SK-N-SH (cell line): Measurements from ENCODE around the gene HSD11B1. TPM values are rescaled to one million over a fixed set of nuclear protein-coding genes. Genes with fewer than 3 reads are reported as not detected.
A peak's percentile ranks its signal among the peaks of the same experiment; 100 is the strongest.

ENCODE experiments used
- CTCF ChIA-PET: fragments of 300-600, 350-600 bp; formaldehyde crosslinking; extraction: SDS; loops from one replicate; lab custom pipeline; 2021; lab: Yijun Ruan, JAX
- POLR2A ChIA-PET: fragments of 350-600 bp; sonication (Branson Sonifier 250); formaldehyde crosslinking; extraction: SDS; loops from one replicate; lab custom pipeline; 2020; ENCODE audit warnings: antibody characterized with exemption, inconsistent platforms; lab: Yijun Ruan, JAX
- DNase-seq: peaks from one replicate; pipeline ENCODE4 v3.0.0; 2012
- H2AFZ ChIP-seq: fragments of 200-600 bp; sonication (generic); 2 replicates; pipeline ENCODE4 v1.8.1; 2016; ENCODE audit warnings: antibody characterized with exemption, mild to moderate bottlenecking, low read depth
- H3F3A ChIP-seq: fragments of 200-600 bp; sonication (generic); replicated peaks from 2 replicates; pipeline ENCODE3; 2016; ENCODE audit warnings: antibody characterized with exemption, mild to moderate bottlenecking; ENCODE audit not compliant: insufficient read depth
- H3K27ac ChIP-seq, 2 experiments: fragments of 200-500 bp in 1 of 2; fragments of 200-600 bp in 1 of 2; sonication (Bioruptor generic) in 1 of 2; sonication (generic), shearing (Covaris generic) in 1 of 2; 2 replicates each; pipeline versions ENCODE4 v1.5.1 to v1.6.1; 2014 to 2016; ENCODE audit warnings: low read depth in 2 of 2, inconsistent platforms in 1 of 2, low read length in 1 of 2, mild to moderate bottlenecking in 1 of 2, mixed read lengths in 1 of 2
- H3K27me3 ChIP-seq: fragments of 200-600 bp; sonication (generic), shearing (Covaris generic); 2 replicates; pipeline ENCODE4 v1.6.1; 2016; ENCODE audit warnings: mixed run types; ENCODE audit not compliant: insufficient read depth
- H3K36me3 ChIP-seq, 2 experiments: fragments of 200-500 bp in 1 of 2; fragments of 200-600 bp in 1 of 2; sonication (Bioruptor generic) in 1 of 2; sonication (generic) in 1 of 2; replicated peaks in 1 of 2; 2 replicates each; pipeline versions ENCODE3 to v1.5.1; 2014 to 2016; ENCODE audit warnings: low read length in 1 of 2, mild to moderate bottlenecking in 1 of 2; ENCODE audit not compliant: insufficient read depth in 2 of 2, control insufficient read depth in 1 of 2
- H3K4me1 ChIP-seq, 2 experiments: fragments of 200-500 bp in 1 of 2; fragments of 200-600 bp in 1 of 2; sonication (Bioruptor generic) in 1 of 2; sonication (generic), shearing (Covaris generic) in 1 of 2; 2 replicates each; pipeline versions ENCODE4 v1.5.1 to v1.6.1; 2014 to 2016; ENCODE audit warnings: low read depth in 1 of 2, low read length in 1 of 2, mixed run types in 1 of 2; ENCODE audit not compliant: insufficient read depth in 2 of 2, control insufficient read depth in 1 of 2
- H3K4me2 ChIP-seq: fragments of 200-600 bp; sonication (generic), shearing (Covaris generic); 2 replicates; pipeline ENCODE4 v1.6.1; 2017; ENCODE audit warnings: mixed run types
- H3K4me3 ChIP-seq, 2 experiments: fragments of 200-500 bp in 1 of 2; fragments of 200-600 bp in 1 of 2; sonication (Bioruptor generic) in 1 of 2; sonication (generic), shearing (Covaris generic) in 1 of 2; 2 replicates each; pipeline versions ENCODE4 v1.5.1 to v1.8.1; 2014 to 2016; ENCODE audit warnings: low read depth in 2 of 2, inconsistent platforms in 1 of 2, low read length in 1 of 2, mild to moderate bottlenecking in 1 of 2, mixed read lengths in 1 of 2, moderate library complexity in 1 of 2
- H3K79me2 ChIP-seq: fragments of 200-600 bp; sonication (generic); 2 replicates; pipeline ENCODE4 v1.8.1; 2017; ENCODE audit warnings: mild to moderate bottlenecking; ENCODE audit not compliant: insufficient read depth
- H3K9ac ChIP-seq: fragments of 200-600 bp; sonication (generic); 2 replicates; pipeline ENCODE4 v1.6.1; 2017; ENCODE audit warnings: mixed run types
- H3K9me2 ChIP-seq: fragments of 200-600 bp; sonication (generic); 2 replicates; pipeline ENCODE4 v1.6.1; 2017; ENCODE audit warnings: mixed run types
- H3K9me3 ChIP-seq: fragments of 200-600 bp; sonication (generic); 2 replicates; pipeline ENCODE4 v1.6.1; 2017; ENCODE audit warnings: mixed run types, mild to moderate bottlenecking, moderate library complexity
- H4K20me1 ChIP-seq: fragments of 200-600 bp; sonication (generic); 2 replicates; pipeline ENCODE4 v1.6.1; 2017; ENCODE audit warnings: mild to moderate bottlenecking, mixed run types; ENCODE audit not compliant: insufficient read depth
- CHD2 ChIP-seq: fragments of 150-350 bp; IDR thresholded peaks from 2 replicates; pipeline ENCODE4 v1.6.1; 2018; ENCODE audit warnings: low read length; ENCODE audit not compliant: partially characterized antibody
- NRF1 ChIP-seq: IDR thresholded peaks from 2 replicates; pipeline ENCODE4 v1.6.1; 2012; ENCODE audit warnings: low read depth, mild to moderate bottlenecking, low read length
- TEAD4 ChIP-seq: IDR thresholded peaks from 2 replicates; pipeline ENCODE4 v1.4.0; 2012; ENCODE audit warnings: mild to moderate bottlenecking, borderline replicate concordance; ENCODE audit not compliant: insufficient read depth
- ZBTB33 ChIP-seq: IDR thresholded peaks from 2 replicates; pipeline ENCODE4 v1.4.0; 2012; ENCODE audit warnings: low read depth, borderline replicate concordance
- WGBS: methylation state at CpG from one replicate; pipeline ENCODE4 v1.1.6; 2017; ENCODE audit warnings: low lambda C conversion rate; 5-methylcytosine and 5-hydroxymethylcytosine counted together
- polyA plus RNA-seq, 3 experiments: library from polyadenylated mRNA; depleted of rRNA; stranded (reverse); fragments of >200 nt; gene quantifications; 2 replicates each; pipeline ENCODE4 v1.2.3, GENCODE V29; 2012
- TF ChIP-seq, protein P1 (sequence below): IDR thresholded peaks from 2 replicates; pipeline ENCODE4 v1.4.0; 2012; ENCODE audit warnings: low read depth
- TF ChIP-seq, protein P2 (sequence below): fragments of 150-350 bp; IDR thresholded peaks from 2 replicates; pipeline ENCODE4 v1.6.1; 2016; ENCODE audit warnings: mild to moderate bottlenecking, low read depth, low read length
- TF ChIP-seq, protein P3 (sequence below): fragments of 200-600 bp; sonication (generic); IDR thresholded peaks from 2 replicates; pipeline ENCODE4 v1.6.1; 2017; ENCODE audit warnings: antibody characterized with exemption, mild to moderate bottlenecking, moderate library complexity

The HSD11B1 gene
- polyA plus RNA-seq, 1 of the 3 experiments (the other 2 are of a cell fraction): 0.23 TPM

DNA sequence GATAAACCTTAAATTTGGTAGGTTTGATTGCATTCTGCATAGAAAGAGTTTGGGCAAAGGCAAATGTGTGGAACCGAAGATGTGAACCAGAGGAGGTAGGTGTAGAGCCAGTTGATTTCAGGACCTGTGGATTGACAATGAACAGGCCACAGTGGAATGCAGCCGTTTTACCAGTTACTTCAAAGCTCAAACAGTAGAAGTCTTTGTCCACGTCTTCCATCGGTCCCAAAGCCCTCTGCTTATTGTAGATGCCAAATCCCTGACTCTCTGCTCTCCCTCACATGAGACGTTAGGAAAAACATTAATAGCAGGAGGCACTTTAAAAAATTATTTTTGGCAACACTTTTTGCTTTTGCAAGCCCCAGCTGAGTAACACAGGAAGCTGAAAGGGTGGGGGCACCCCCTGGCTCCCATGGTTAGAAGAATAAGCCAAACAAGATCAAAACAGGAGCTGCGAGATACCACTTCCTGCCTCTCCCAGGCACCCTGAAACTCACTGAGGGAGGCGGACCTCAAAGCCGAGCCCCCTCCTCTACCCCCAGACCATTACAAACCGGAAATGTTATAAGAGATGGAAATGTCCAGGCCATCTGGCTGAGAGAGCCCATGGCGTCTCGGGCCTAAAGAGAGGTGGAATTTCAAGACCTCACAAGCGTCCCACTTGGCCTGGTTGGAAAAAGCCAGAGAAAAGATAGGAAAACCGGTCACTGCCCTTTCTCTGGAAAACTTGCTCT lies 64.7 kb downstream of the HSD11B1 start (continued):
- TF ChIP-seq ZBTB33: peak; percentile 88
- no peak for TF ChIP-seq NRF1
- peak; percentile 97 for TF ChIP-seq TEAD4
- TF ChIP-seq, protein P1, sequence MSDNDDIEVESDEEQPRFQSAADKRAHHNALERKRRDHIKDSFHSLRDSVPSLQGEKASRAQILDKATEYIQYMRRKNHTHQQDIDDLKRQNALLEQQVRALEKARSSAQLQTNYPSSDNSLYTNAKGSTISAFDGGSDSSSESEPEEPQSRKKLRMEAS: peak; percentile 89
- no peak for TF ChIP-seq CHD2
- TF ChIP-seq, protein P2, sequence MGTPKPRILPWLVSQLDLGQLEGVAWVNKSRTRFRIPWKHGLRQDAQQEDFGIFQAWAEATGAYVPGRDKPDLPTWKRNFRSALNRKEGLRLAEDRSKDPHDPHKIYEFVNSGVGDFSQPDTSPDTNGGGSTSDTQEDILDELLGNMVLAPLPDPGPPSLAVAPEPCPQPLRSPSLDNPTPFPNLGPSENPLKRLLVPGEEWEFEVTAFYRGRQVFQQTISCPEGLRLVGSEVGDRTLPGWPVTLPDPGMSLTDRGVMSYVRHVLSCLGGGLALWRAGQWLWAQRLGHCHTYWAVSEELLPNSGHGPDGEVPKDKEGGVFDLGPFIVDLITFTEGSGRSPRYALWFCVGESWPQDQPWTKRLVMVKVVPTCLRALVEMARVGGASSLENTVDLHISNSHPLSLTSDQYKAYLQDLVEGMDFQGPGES: no peak
- TF ChIP-seq, all 33 proteins: peak for 16

DNA sequence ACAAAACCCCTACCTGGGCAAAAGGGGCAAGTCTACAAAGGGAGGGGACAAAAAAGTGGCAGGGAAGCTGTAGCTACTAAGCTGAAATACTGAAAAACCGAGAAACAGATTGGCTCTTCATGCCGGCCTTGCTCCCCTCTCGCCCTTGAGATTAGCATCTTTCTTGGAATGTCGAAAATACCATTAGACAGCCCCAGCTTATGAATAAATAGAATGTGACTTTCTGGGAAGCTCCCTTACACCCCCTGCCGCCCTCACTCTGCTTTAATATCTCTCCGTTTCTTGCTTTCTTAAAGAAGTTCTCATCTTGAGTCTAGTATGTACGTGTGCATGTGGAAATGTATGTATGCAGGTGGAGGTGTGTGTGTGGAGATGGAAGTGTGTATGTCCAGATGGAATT lies 65.3 kb downstream of the HSD11B1 start:
- no peaks in the 10 kb centered on the region for H4K20me1 ChIP-seq
- peak overlapping the region; percentile 70 for H3K4me2 ChIP-seq
- no peak overlapping the region for H3K4me3 ChIP-seq
- no peak for DNase-seq
- 44% methylated on average over 7 of the region's 7 CpGs for WGBS
- CTCF ChIA-PET: no interaction called here
- H3K36me3 ChIP-seq: no peaks in the 10 kb centered on the region
- H3K27ac ChIP-seq: peak overlapping the region; percentile 90 to 100
- H3F3A ChIP-seq: peaks cover 38% of the 10 kb centered on the region
- TF ChIP-seq CHD2: no peak
- TF ChIP-seq, protein P3, sequence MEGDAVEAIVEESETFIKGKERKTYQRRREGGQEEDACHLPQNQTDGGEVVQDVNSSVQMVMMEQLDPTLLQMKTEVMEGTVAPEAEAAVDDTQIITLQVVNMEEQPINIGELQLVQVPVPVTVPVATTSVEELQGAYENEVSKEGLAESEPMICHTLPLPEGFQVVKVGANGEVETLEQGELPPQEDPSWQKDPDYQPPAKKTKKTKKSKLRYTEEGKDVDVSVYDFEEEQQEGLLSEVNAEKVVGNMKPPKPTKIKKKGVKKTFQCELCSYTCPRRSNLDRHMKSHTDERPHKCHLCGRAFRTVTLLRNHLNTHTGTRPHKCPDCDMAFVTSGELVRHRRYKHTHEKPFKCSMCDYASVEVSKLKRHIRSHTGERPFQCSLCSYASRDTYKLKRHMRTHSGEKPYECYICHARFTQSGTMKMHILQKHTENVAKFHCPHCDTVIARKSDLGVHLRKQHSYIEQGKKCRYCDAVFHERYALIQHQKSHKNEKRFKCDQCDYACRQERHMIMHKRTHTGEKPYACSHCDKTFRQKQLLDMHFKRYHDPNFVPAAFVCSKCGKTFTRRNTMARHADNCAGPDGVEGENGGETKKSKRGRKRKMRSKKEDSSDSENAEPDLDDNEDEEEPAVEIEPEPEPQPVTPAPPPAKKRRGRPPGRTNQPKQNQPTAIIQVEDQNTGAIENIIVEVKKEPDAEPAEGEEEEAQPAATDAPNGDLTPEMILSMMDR: peak; percentile 46
- H3K9ac ChIP-seq: peak overlapping the region; percentile 85
- H2AFZ ChIP-seq: peak overlapping the region; percentile 57
- no peaks in the 10 kb centered on the region for H3K9me2 ChIP-seq
- no peaks in the 10 kb centered on the region for H3K27me3 ChIP-seq
- no peaks in the 10 kb centered on the region for H3K79me2 ChIP-seq
- H3K9me3 ChIP-seq: no peaks in the 10 kb centered on the region
- H3K4me1 ChIP-seq: peaks cover 18 to 38% of the 10 kb centered on the region in 2 experiments
- POLR2A ChIA-PET: no interaction called here
